OCI-LY3 (cell line): ENCODE data around the gene TMEM187.

Experiments used
- H2AFZ ChIP-seq: fragments of 200-600, 300-600 bp; shearing (Covaris generic); 2 replicates; pipeline ENCODE4 v1.6.0; 2014; ENCODE audit warnings: antibody characterized with exemption, low read depth, low read length
- H3K27ac ChIP-seq: fragments of 200-600, 300-600 bp; sonication (generic); 2 replicates; pipeline ENCODE4 v1.5.1; 2014; ENCODE audit warnings: mild to moderate bottlenecking, low read length, moderate library complexity, mixed read lengths
- H3K27me3 ChIP-seq: fragments of 200-600, 300-600 bp; sonication (generic); 2 replicates; pipeline ENCODE4 v1.6.1; 2014; ENCODE audit warnings: low read depth, low read length, mixed read lengths
- H3K36me3 ChIP-seq: fragments of 200-600, 300-600 bp; sonication (generic); replicated peaks from 2 replicates; pipeline ENCODE3; 2014; ENCODE audit warnings: low read depth, low read length, mixed read lengths
- H3K4me1 ChIP-seq: fragments of 300-600, 200-600 bp; sonication (generic); 2 replicates; pipeline ENCODE4 v1.6.1; 2014; ENCODE audit warnings: low read length, mixed read lengths
- H3K4me2 ChIP-seq: fragments of 200-600, 300-600 bp; sonication (generic); 2 replicates; pipeline ENCODE4 v1.6.1; 2014; ENCODE audit warnings: low read length, mixed read lengths
- H3K4me3 ChIP-seq: fragments of 300-600, 200-600 bp; sonication (generic); 2 replicates; pipeline ENCODE4 v1.5.1; 2014; ENCODE audit warnings: antibody characterized with exemption, mild to moderate bottlenecking, low read length, moderate library complexity
- H3K79me2 ChIP-seq: fragments of 300-600, 200-600 bp; shearing (Covaris generic); 2 replicates; pipeline ENCODE4 v1.6.1; 2014; ENCODE audit warnings: mild to moderate bottlenecking, low read length, mixed read lengths
- H3K9ac ChIP-seq: fragments of 300-600, 200-600 bp; shearing (Covaris generic); 2 replicates; pipeline ENCODE4 v1.6.0; 2014; ENCODE audit warnings: mild to moderate bottlenecking, low read length, moderate library complexity
- H3K9me3 ChIP-seq: fragments of 200-600, 300-600 bp; shearing (Covaris generic); 2 replicates; pipeline ENCODE4 v1.6.1; 2014; ENCODE audit warnings: low read length, mixed read lengths; ENCODE audit not compliant: insufficient read depth
- H4K20me1 ChIP-seq: fragments of 200-600, 300-600 bp; sonication (generic); 2 replicates; pipeline ENCODE4 v1.6.1; 2016; ENCODE audit warnings: low read length, mixed read lengths; ENCODE audit not compliant: insufficient read depth
- EZH2phosphoT487 ChIP-seq: fragments of 200-600 bp; shearing (Covaris generic); IDR thresholded peaks from 2 replicates; pipeline ENCODE4 v1.6.1; 2018; ENCODE audit warnings: antibody characterized with exemption, mixed run types, low read depth
- TF ChIP-seq, protein P1 (sequence below): fragments of 200-600, 300-600 bp; sonication (generic); IDR thresholded peaks from 2 replicates; pipeline ENCODE4 v1.5.1; 2014; ENCODE audit warnings: antibody characterized with exemption, low read length, low read depth

Gene TMEM187

GRCh38 chrX:154004315-154004714, 31.8 kb downstream of the TMEM187 start:
- H2AFZ ChIP-seq = no peak overlapping the region
- peak overlapping the region; percentile 27; the same call in 1 of the 2 replicates for H3K9ac ChIP-seq
- peak overlapping the region; percentile 75 for H3K27ac ChIP-seq
- peak overlapping the region; percentile 32 for H3K4me3 ChIP-seq
- no peaks in the 10 kb centered on the region for H3K79me2 ChIP-seq
- peaks cover 58% of the 10 kb centered on the region for H3K4me1 ChIP-seq
- peaks cover 16% of the 10 kb centered on the region for H3K36me3 ChIP-seq
- no peaks in the 10 kb centered on the region for H4K20me1 ChIP-seq
- H3K27me3 ChIP-seq = no peaks in the 10 kb centered on the region
- H3K9me3 ChIP-seq = no peaks in the 10 kb centered on the region
- H3K4me2 ChIP-seq = peak overlapping the region; percentile 68
- TF ChIP-seq, protein P1, sequence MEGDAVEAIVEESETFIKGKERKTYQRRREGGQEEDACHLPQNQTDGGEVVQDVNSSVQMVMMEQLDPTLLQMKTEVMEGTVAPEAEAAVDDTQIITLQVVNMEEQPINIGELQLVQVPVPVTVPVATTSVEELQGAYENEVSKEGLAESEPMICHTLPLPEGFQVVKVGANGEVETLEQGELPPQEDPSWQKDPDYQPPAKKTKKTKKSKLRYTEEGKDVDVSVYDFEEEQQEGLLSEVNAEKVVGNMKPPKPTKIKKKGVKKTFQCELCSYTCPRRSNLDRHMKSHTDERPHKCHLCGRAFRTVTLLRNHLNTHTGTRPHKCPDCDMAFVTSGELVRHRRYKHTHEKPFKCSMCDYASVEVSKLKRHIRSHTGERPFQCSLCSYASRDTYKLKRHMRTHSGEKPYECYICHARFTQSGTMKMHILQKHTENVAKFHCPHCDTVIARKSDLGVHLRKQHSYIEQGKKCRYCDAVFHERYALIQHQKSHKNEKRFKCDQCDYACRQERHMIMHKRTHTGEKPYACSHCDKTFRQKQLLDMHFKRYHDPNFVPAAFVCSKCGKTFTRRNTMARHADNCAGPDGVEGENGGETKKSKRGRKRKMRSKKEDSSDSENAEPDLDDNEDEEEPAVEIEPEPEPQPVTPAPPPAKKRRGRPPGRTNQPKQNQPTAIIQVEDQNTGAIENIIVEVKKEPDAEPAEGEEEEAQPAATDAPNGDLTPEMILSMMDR = no peak
- TF ChIP-seq EZH2phosphoT487 = no peak

GRCh38 chrX:154006947-154007346, 34.4 kb downstream of the TMEM187 start:
- TF ChIP-seq EZH2phosphoT487 = no peak
- TF ChIP-seq, protein P1 = no peak
- Histone ChIP-seq H3K27me3 (no peaks in the 10 kb centered on the region), H3K27ac (no peak overlapping the region), H3K9ac (no peak overlapping the region), H3K9me3 (no peaks in the 10 kb centered on the region), H3K4me2 (no peak overlapping the region), H4K20me1 (no peaks in the 10 kb centered on the region), H3K79me2 (no peaks in the 10 kb centered on the region), H3K36me3 (peaks cover 25% of the 10 kb centered on the region), H2AFZ (no peak overlapping the region), H3K4me3 (no peak overlapping the region), H3K4me1 (peaks cover 47% of the 10 kb centered on the region)

DNA sequence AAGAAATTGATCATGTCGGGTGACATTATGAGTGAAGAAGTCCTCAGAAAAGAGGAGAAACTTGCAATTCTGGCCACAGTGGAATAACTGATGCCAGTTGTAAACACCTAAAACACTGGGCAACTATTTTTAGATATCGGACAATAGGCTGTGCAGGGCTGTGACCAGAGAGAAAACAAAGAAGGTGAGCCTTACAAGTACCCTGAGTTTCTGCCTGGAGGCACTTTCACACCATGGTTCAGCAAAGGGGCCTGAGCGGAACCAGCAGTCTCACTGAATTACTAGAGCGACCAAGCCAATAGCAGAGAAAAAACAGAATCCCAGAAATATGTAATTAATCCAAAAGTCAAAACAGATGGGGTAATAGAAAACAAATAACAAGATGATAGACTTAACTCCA, 36.0 kb downstream of the TMEM187 start:
- Histone ChIP-seq H3K9me3 (no peaks in the 10 kb centered on the region), H3K9ac (peak overlapping the region; percentile 9; the same call in 1 of the 2 replicates), H4K20me1 (no peaks in the 10 kb centered on the region), H3K4me1 (peaks cover 32% of the 10 kb centered on the region), H3K27ac (peak overlapping the region; percentile 76), H3K4me3 (peak overlapping the region; percentile 18; the same call in 1 of the 2 replicates), H3K4me2 (peak overlapping the region; percentile 83), H3K79me2 (no peaks in the 10 kb centered on the region; the same call in 1 of the 2 replicates), H3K36me3 (peaks cover 37% of the 10 kb centered on the region), H2AFZ (no peak overlapping the region), H3K27me3 (no peaks in the 10 kb centered on the region)
- TF ChIP-seq EZH2phosphoT487 = no peak
- TF ChIP-seq, protein P1 = no peak

DNA sequence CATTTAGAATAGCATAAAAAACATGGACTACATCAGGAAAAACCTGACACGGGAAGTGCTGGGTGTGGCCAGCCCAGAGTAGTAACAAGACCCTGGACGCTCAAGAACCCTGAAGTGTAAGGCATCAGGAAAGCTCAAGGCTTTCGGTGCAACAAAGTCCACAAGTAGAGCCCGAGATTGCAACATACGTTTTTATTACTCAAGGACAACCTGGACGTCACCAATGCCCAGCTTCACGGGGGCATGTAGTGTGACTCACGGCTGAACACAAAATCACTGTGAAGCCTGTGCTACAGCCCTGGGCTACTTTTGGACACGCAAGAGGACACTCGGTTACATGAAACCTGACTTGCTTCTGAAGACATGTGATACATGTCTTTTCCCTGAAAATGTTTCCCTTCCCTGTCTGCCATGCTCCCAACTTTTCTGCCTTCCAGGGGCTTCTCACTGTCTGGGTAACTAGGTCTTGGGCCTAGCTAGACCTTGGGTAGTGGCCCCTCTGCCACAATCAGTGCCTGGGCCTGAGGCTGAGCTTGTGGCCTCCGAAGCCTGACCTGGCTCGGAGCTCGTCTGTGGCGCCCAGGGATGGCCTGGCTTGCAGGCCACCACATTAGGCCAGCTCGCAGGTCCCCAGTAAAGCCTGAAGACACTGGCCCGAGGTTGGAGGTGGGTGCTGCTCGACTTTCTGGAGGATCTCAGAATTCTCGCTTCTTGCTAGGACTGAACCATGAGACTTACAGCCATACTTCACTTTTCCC, 38.0 kb downstream of the TMEM187 start:
- Histone ChIP-seq H3K4me3 (no peak overlapping the region), H3K79me2 (no peaks in the 10 kb centered on the region; the same call in 1 of the 2 replicates), H3K4me2 (no peak overlapping the region), H3K4me1 (peaks cover 19% of the 10 kb centered on the region), H4K20me1 (no peaks in the 10 kb centered on the region), H3K9me3 (no peaks in the 10 kb centered on the region), H3K27ac (no peak overlapping the region), H2AFZ (no peak overlapping the region), H3K27me3 (no peaks in the 10 kb centered on the region), H3K9ac (no peak overlapping the region), H3K36me3 (peaks cover 45% of the 10 kb centered on the region)
- TF ChIP-seq EZH2phosphoT487 = no peak
- TF ChIP-seq, protein P1 = no peak
